Rectal smooth muscle tissue (tissue), 1 donor: ENCODE measurements around the gene SEC23B.
"Not testable (repeated sequence)": the region's sequence is repeated elsewhere in the genome, so short reads cannot be mapped to it uniquely, and the experiment has no call there.

Experiments used
- H3K27ac ChIP-seq: one replicate; pipeline ENCODE4 v1.7.0; 2013; ENCODE audit warnings: low read depth, low read length, inconsistent platforms
- H3K27me3 ChIP-seq: one replicate; pipeline ENCODE4 v1.7.0; 2013; ENCODE audit warnings: low read length; ENCODE audit not compliant: control insufficient read depth, insufficient read depth
- H3K36me3 ChIP-seq: one replicate; pipeline ENCODE4 v1.7.0; 2013; ENCODE audit warnings: low read length; ENCODE audit not compliant: control insufficient read depth, insufficient read depth
- H3K4me1 ChIP-seq: one replicate; pipeline ENCODE4 v1.7.0; 2013; ENCODE audit warnings: low read length; ENCODE audit not compliant: control insufficient read depth, insufficient read depth
- H3K4me3 ChIP-seq: one replicate; pipeline ENCODE4 v1.7.0; 2013; ENCODE audit warnings: low read length
- H3K9ac ChIP-seq: one replicate; pipeline ENCODE4 v1.7.0; 2013; ENCODE audit warnings: low read length

SEC23B gene

DNA sequence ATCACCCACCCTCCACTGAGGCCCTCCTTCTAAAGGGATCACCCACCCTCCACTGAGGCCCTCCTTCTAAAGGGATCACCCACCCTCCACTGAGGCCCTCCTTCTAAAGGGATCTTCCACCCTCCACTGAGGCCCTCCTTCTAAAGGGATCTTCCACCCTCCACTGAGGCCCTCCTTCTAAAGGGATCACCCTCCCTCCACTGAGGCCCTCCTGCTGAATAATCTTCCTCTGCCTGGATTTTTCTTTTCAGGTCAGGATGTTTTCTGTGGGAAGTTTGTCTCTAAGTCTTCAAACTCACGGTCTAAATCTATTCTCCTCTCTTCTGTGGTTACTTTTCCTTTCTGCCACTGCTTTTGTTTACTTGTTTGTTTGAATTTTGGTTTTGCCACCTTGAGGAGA, 6.1 kb upstream of the SEC23B start:
- H3K4me3 ChIP-seq, H3K36me3 ChIP-seq, H3K27me3 ChIP-seq, H3K27ac ChIP-seq, H3K4me1 ChIP-seq, H3K9ac ChIP-seq: not testable (repeated sequence)

GRCh38 chr20:18504479-18505060, 3.2 kb upstream of the SEC23B start:
- Histone ChIP-seq H3K4me1 (peaks cover 6% of the 10 kb centered on the region), H3K9ac (no peak overlapping the region), H3K27ac (no peak overlapping the region), H3K36me3 (no peaks in the 10 kb centered on the region), H3K27me3 (no peaks in the 10 kb centered on the region), H3K4me3 (no peak overlapping the region)

DNA sequence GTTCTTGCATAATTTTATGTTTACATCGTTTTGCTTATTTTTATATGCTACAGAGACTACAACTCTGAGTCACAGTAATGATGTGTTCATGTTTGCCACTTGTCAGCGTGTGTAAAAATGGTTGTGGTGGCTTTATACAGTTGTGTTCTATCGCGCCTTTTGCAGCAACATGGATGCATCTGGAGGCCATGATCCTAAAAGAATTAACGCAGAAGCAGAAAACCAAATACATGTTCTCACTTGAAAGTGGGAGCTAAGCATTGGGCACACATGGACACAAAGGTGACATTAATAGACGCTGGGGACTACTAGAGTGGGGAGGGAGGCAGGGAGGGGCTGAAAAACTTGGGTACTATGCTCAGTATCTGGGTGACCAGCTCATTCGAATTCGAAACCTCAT, 996 bp upstream of the SEC23B start:
- no peaks in the 10 kb centered on the region for H3K36me3 ChIP-seq
- H3K27ac ChIP-seq, result peak overlapping the region; percentile 98
- peaks cover 6% of the 10 kb centered on the region for H3K4me1 ChIP-seq
- no peak overlapping the region for H3K9ac ChIP-seq
- H3K27me3 ChIP-seq, result no peaks in the 10 kb centered on the region
- peak overlapping the region; percentile 98 for H3K4me3 ChIP-seq

GRCh38 chr20:18511571-18511970, 3.8 kb downstream of the SEC23B start:
- Histone ChIP-seq H3K4me1 (peaks cover 6% of the 10 kb centered on the region), H3K36me3 (peaks cover 8% of the 10 kb centered on the region), H3K27me3 (no peaks in the 10 kb centered on the region), H3K9ac (no peak overlapping the region), H3K27ac (no peak overlapping the region), H3K4me3 (no peak overlapping the region)

- no peaks in the 10 kb centered on the region for H3K27me3 ChIP-seq
- no peak overlapping the region for H3K9ac ChIP-seq
- no peak overlapping the region for H3K4me3 ChIP-seq
- H3K27ac ChIP-seq, result no peak overlapping the region
- H3K36me3 ChIP-seq, result peaks cover 8% of the 10 kb centered on the region
- peaks cover 3% of the 10 kb centered on the region for H3K4me1 ChIP-seq
Observed at GRCh38 chr20:18513208-18513607, 5.5 kb downstream of the SEC23B start.

- H3K27me3 ChIP-seq, result no peaks in the 10 kb centered on the region
- no peak overlapping the region for H3K4me3 ChIP-seq
- no peak overlapping the region for H3K9ac ChIP-seq
- no peaks in the 10 kb centered on the region for H3K4me1 ChIP-seq
- no peak overlapping the region for H3K27ac ChIP-seq
- peaks cover 8% of the 10 kb centered on the region for H3K36me3 ChIP-seq
Observed at GRCh38 chr20:18514127-18514526, 6.4 kb downstream of the SEC23B start.

DNA sequence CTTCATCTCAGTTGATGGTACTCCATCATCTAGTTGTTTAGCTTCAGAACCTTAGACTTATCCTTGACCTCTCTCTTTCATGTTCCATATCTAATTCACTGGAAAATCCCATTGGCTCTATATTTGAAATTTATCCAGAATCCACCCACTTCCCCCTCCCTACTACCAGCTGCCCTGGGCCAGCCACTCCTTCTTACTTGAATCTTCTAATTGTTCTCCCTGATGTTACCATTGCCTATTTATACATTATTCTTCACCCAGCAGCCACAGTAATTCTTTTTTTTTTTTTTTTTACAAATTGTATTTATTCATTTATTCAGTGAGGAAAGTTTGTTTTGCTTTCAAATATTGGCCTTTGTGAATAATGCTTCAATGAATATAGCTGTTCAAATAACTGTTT, 8.2 kb downstream of the SEC23B start:
- Histone ChIP-seq H3K4me3 (no peak overlapping the region), H3K36me3 (peaks cover 8% of the 10 kb centered on the region), H3K27ac (no peak overlapping the region), H3K27me3 (no peaks in the 10 kb centered on the region), H3K9ac (no peak overlapping the region), H3K4me1 (no peaks in the 10 kb centered on the region)

GRCh38 chr20:18522066-18522465, 14.3 kb downstream of the SEC23B start:
- not testable (repeated sequence) for H3K4me3 ChIP-seq, H3K4me1 ChIP-seq, H3K9ac ChIP-seq, H3K27me3 ChIP-seq, H3K27ac ChIP-seq, H3K36me3 ChIP-seq

GRCh38 chr20:18523066-18523465, 15.3 kb downstream of the SEC23B start:
- H3K27ac ChIP-seq, result no peak overlapping the region
- no peaks in the 10 kb centered on the region for H3K4me1 ChIP-seq
- H3K36me3 ChIP-seq, result peaks cover 3% of the 10 kb centered on the region
- no peak overlapping the region for H3K4me3 ChIP-seq
- no peaks in the 10 kb centered on the region for H3K27me3 ChIP-seq
- no peak overlapping the region for H3K9ac ChIP-seq

DNA sequence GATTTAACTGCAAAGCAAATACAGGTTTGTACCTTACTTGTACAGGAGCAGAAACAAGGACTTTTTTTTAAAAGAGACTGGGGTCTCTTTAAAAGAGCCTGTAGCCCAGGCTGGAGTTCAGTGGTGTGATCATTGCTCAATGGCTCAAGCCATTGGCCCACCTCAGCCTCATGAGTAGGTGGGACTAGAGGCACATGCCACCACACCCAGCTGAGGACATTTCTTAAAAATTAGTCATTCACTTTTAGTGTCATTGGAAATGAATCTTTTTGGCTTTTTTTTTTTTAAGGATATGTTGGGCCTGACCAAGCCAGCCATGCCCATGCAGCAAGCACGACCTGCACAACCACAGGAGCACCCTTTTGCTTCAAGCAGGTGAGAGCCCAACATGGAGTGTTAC, 16.9 kb downstream of the SEC23B start:
- Histone ChIP-seq H3K36me3 (peaks cover 6% of the 10 kb centered on the region), H3K27me3 (no peaks in the 10 kb centered on the region), H3K4me1 (no peaks in the 10 kb centered on the region), H3K4me3 (no peak overlapping the region), H3K9ac (no peak overlapping the region), H3K27ac (no peak overlapping the region)

GRCh38 chr20:18526761-18527160, 19.0 kb downstream of the SEC23B start:
- H3K27me3 ChIP-seq, H3K4me1 ChIP-seq, H3K36me3 ChIP-seq, H3K9ac ChIP-seq, H3K4me3 ChIP-seq, H3K27ac ChIP-seq: not testable (repeated sequence)

GRCh38 chr20:18527339-18527738, 19.6 kb downstream of the SEC23B start:
- Histone ChIP-seq H3K4me3 (no peak overlapping the region), H3K36me3 (peaks cover 9% of the 10 kb centered on the region), H3K9ac (no peak overlapping the region), H3K27me3 (no peaks in the 10 kb centered on the region), H3K4me1 (no peaks in the 10 kb centered on the region), H3K27ac (no peak overlapping the region)

DNA sequence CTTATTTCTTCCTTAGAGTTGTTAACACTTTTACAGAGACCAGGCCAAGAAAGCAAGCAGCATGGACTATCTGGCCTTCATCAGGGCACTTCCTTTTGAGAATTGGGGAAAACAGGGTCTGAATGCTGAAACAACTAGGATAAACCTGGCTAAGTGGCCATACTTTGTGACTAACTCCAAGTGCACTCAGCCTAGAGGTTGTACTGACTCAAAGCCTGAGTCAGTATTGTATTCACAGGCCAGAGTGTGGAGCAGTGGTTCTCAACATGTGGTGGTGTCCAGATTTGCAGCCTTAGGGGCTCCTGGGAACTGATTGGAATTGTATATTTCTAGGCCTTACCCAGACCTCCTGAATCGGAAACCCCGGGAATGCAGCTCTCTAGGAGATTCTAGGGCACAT, 20.1 kb downstream of the SEC23B start:
- H3K27ac ChIP-seq, result no peak overlapping the region
- H3K9ac ChIP-seq, result no peak overlapping the region
- peaks cover 13% of the 10 kb centered on the region for H3K36me3 ChIP-seq
- H3K4me3 ChIP-seq, result no peak overlapping the region
- no peaks in the 10 kb centered on the region for H3K27me3 ChIP-seq
- no peaks in the 10 kb centered on the region for H3K4me1 ChIP-seq
